HG02759 (cell line): ENCODE data around the gene ZBBX.

Source experiments
- ATAC-seq: cut with Tn5 transposase; IDR thresholded peaks from one replicate; pipeline ENCODE4 v1.9.1; 2021; ENCODE audit warnings: mild to moderate bottlenecking, moderate library complexity; ENCODE audit not compliant: unreplicated experiment

Gene ZBBX

DNA sequence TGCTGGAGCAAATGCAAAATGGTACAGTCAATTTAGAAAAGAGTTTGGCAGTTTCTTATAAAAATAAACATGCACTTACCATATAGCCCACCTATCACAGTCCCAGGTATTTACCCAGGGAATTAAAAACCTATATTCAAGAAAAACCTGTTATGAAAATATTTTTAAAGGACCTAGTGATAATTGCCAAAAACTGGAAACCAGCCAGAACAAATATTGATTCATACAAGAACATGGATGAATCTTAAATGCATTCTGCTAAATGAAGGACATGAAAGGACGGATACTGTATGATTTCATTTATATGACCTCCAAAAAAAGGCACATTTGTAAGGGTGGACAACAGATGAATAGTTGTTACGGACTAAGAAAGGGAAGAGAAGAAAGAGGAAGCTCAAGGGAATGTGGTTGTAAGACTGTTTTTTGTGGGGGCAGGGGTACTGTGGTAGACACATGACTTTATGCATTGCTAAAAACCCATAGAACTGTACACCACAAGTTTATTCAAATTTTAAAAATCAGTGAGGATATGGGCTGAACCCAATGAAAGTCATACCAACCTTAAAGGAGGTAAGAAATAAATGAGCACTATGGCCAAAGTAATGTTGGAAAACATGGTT, 61.0 kb downstream of the ZBBX start:
- ATAC-seq: no peak

- no peak for ATAC-seq
Observed at GRCh38 chr3:167318306-167318705, 61.8 kb downstream of the ZBBX start.

DNA sequence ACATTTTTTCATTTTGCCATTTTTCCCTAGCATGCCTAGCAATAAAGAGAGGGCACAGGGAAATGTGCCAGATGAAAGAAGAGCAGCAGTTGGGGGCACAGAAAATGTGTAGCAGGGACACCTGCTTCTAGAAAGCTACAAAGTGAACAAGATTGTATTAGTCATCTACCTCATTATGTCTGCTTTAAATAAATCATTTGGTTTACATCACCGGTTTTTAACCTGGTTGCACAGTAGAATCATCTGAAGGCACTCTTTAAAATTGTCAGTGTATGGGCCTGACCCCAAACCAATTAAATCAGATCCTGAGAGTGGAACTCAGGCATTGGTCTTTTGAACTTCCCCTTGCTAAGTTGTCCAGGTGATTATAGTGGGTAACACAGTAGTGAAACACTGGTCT, 73.8 kb downstream of the ZBBX start:
- no peak for ATAC-seq

- ATAC-seq: no peak
Observed at GRCh38 chr3:167305340-167305890, 74.7 kb downstream of the ZBBX start.

DNA sequence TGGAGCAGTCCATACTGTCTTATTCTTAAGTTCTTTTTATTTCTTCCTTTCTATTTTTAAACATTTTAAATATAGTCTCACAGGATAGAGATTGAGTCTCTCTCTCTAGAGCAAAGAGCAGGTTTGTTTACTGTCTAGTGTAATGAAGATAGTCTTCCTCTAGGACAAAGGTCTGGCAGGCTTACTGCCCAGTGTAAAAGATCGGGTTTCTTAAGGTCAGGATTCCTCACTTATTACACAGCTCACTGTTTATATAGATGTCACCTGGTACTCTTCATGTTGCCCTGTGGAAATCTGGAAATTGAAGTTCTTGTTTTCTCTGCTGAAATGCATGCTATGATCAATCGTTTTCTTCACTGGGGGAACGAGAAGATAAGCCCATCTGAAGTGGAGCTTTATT, 76.0 kb downstream of the ZBBX start:
- no peak for ATAC-seq

GRCh38 chr3:167302678-167303077, 77.4 kb downstream of the ZBBX start:
- ATAC-seq: no peak

GRCh38 chr3:167300207-167300606, 79.9 kb downstream of the ZBBX start:
- no peak for ATAC-seq

- ATAC-seq: no peak
Observed at GRCh38 chr3:167289435-167289834, 90.7 kb downstream of the ZBBX start.

- ATAC-seq: no peak
Observed at GRCh38 chr3:167288737-167289136, 91.4 kb downstream of the ZBBX start.

GRCh38 chr3:167287308-167287707, 92.8 kb downstream of the ZBBX start:
- ATAC-seq: no peak

- ATAC-seq: no peak
Observed at GRCh38 chr3:167274141-167274874, 105.8 kb downstream of the ZBBX start.

DNA sequence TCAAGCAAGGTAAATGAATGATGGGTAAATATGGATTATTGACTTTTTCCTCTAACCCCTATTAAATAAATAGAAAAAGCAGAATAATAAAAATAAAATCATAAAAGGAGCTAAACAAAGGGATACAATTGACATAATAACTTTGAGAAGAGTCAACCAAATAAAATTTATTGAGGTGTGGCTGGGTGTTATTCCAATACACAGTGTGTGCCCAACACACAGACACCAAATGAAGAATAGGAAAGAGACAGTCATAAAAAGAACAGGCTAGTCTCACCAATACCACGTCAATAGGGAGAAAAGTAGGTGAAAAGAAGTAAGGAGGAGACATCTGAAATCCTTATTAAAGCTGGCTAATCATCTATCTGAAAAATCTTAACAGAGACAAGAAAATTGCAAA, 127.1 kb downstream of the ZBBX start:
- ATAC-seq: no peak

DNA sequence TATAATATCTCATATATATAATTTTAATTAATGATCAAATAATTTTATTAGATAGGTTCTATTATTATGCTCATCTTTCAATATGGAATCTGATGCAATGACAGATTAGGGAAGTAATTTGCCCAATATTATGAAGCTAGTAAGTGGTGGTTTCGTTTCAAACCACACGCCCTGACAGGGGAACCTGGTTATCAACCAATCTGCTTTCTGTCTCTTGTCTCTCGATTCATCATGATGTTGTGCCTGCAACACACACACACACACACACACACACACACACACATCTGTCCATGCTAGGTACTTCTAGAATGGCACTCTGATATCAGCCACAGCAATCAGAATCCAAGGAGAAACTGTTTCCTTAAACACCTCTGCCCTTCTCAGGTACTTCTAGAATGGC, 128.4 kb downstream of the ZBBX start:
- no peak for ATAC-seq

GRCh38 chr3:167246252-167246651, 133.8 kb downstream of the ZBBX start:
- ATAC-seq: no peak

GRCh38 chr3:167241048-167241845, 138.8 kb downstream of the ZBBX start:
- no peak for ATAC-seq

DNA sequence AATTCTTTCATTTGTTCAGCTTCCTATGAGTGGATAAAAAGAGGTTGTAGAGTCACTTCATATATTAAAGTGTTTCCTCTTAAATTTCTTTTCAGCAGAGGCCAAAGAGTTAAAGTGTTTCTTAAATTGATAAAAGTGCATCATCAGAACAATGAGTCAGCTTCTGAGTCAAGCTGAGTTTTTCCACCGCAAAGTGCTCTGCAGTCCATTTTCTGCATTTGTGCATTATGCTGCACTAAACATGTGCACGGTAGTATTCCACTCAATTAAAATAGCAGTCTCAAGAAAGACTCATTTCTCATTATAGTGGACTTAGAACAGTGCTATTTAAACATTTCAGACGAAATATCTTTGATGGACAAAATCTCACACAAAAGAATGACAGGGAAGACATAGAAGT, 152.0 kb downstream of the ZBBX start:
- ATAC-seq: no peak

DNA sequence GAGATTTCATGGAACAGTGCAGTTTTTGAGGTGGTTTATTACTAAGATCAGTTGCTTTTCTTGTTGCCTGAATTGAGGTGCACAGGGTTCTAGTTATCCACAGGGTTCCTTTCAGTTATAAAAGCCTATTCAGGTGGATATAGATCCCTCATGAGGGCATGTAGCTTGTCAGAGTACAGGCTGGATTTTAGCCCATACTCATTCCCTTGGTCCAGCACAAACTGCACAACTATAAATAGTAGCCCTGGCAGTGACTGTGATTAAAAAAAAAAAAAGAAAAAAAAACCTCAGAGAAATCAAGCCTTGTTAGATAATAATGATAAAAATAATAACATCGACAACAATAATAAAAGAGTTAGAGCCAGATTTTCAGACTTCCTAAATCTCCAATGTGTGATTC, 154.3 kb downstream of the ZBBX start:
- no peak for ATAC-seq

- ATAC-seq: no peak
Observed at GRCh38 chr3:167209011-167209410, 171.1 kb downstream of the ZBBX start.

GRCh38 chr3:167203062-167203461, 177.0 kb downstream of the ZBBX start:
- ATAC-seq: no peak

- ATAC-seq: no peak
Observed at GRCh38 chr3:167198949-167199600, 181.0 kb downstream of the ZBBX start.
